OCI-LY3 (cell line): Measurements from ENCODE around the gene SOS2.

ENCODE experiments used
- H2AFZ ChIP-seq: fragments of 200-600, 300-600 bp; shearing (Covaris generic); 2 replicates; pipeline ENCODE4 v1.6.0; 2014; ENCODE audit warnings: antibody characterized with exemption, low read depth, low read length
- H3K27ac ChIP-seq: fragments of 200-600, 300-600 bp; sonication (generic); 2 replicates; pipeline ENCODE4 v1.5.1; 2014; ENCODE audit warnings: mild to moderate bottlenecking, low read length, moderate library complexity, mixed read lengths
- H3K27me3 ChIP-seq: fragments of 200-600, 300-600 bp; sonication (generic); 2 replicates; pipeline ENCODE4 v1.6.1; 2014; ENCODE audit warnings: low read depth, low read length, mixed read lengths
- H3K36me3 ChIP-seq: fragments of 200-600, 300-600 bp; sonication (generic); replicated peaks from 2 replicates; pipeline ENCODE3; 2014; ENCODE audit warnings: low read depth, low read length, mixed read lengths
- H3K4me1 ChIP-seq: fragments of 300-600, 200-600 bp; sonication (generic); 2 replicates; pipeline ENCODE4 v1.6.1; 2014; ENCODE audit warnings: low read length, mixed read lengths
- H3K4me2 ChIP-seq: fragments of 200-600, 300-600 bp; sonication (generic); 2 replicates; pipeline ENCODE4 v1.6.1; 2014; ENCODE audit warnings: low read length, mixed read lengths
- H3K4me3 ChIP-seq: fragments of 300-600, 200-600 bp; sonication (generic); 2 replicates; pipeline ENCODE4 v1.5.1; 2014; ENCODE audit warnings: antibody characterized with exemption, mild to moderate bottlenecking, low read length, moderate library complexity
- H3K79me2 ChIP-seq: fragments of 300-600, 200-600 bp; shearing (Covaris generic); 2 replicates; pipeline ENCODE4 v1.6.1; 2014; ENCODE audit warnings: mild to moderate bottlenecking, low read length, mixed read lengths
- H3K9ac ChIP-seq: fragments of 300-600, 200-600 bp; shearing (Covaris generic); 2 replicates; pipeline ENCODE4 v1.6.0; 2014; ENCODE audit warnings: mild to moderate bottlenecking, low read length, moderate library complexity
- H3K9me3 ChIP-seq: fragments of 200-600, 300-600 bp; shearing (Covaris generic); 2 replicates; pipeline ENCODE4 v1.6.1; 2014; ENCODE audit warnings: low read length, mixed read lengths; ENCODE audit not compliant: insufficient read depth
- H4K20me1 ChIP-seq: fragments of 200-600, 300-600 bp; sonication (generic); 2 replicates; pipeline ENCODE4 v1.6.1; 2016; ENCODE audit warnings: low read length, mixed read lengths; ENCODE audit not compliant: insufficient read depth
- EZH2phosphoT487 ChIP-seq: fragments of 200-600 bp; shearing (Covaris generic); IDR thresholded peaks from 2 replicates; pipeline ENCODE4 v1.6.1; 2018; ENCODE audit warnings: antibody characterized with exemption, mixed run types, low read depth
- TF ChIP-seq, protein P1 (sequence below): fragments of 200-600, 300-600 bp; sonication (generic); IDR thresholded peaks from 2 replicates; pipeline ENCODE4 v1.5.1; 2014; ENCODE audit warnings: antibody characterized with exemption, low read length, low read depth

The SOS2 gene

GRCh38 chr14:50109342-50109741, 122.0 kb downstream of the SOS2 start:
- H3K79me2 ChIP-seq = peaks cover 31% of the 10 kb centered on the region
- H3K9ac ChIP-seq = no peak overlapping the region
- TF ChIP-seq, protein P1, sequence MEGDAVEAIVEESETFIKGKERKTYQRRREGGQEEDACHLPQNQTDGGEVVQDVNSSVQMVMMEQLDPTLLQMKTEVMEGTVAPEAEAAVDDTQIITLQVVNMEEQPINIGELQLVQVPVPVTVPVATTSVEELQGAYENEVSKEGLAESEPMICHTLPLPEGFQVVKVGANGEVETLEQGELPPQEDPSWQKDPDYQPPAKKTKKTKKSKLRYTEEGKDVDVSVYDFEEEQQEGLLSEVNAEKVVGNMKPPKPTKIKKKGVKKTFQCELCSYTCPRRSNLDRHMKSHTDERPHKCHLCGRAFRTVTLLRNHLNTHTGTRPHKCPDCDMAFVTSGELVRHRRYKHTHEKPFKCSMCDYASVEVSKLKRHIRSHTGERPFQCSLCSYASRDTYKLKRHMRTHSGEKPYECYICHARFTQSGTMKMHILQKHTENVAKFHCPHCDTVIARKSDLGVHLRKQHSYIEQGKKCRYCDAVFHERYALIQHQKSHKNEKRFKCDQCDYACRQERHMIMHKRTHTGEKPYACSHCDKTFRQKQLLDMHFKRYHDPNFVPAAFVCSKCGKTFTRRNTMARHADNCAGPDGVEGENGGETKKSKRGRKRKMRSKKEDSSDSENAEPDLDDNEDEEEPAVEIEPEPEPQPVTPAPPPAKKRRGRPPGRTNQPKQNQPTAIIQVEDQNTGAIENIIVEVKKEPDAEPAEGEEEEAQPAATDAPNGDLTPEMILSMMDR = no peak
- TF ChIP-seq EZH2phosphoT487 = no peak
- no peaks in the 10 kb centered on the region for H4K20me1 ChIP-seq
- H3K27me3 ChIP-seq = no peaks in the 10 kb centered on the region
- no peak overlapping the region for H2AFZ ChIP-seq
- no peak overlapping the region for H3K4me3 ChIP-seq
- peaks cover 48% of the 10 kb centered on the region for H3K36me3 ChIP-seq
- H3K4me2 ChIP-seq = no peak overlapping the region
- peaks cover 20% of the 10 kb centered on the region for H3K4me1 ChIP-seq
- no peaks in the 10 kb centered on the region for H3K9me3 ChIP-seq
- no peak overlapping the region for H3K27ac ChIP-seq

GRCh38 chr14:50107850-50108249, 123.5 kb downstream of the SOS2 start:
- Histone ChIP-seq H2AFZ (no peak overlapping the region), H3K4me3 (no peak overlapping the region), H3K36me3 (peaks cover 42% of the 10 kb centered on the region), H4K20me1 (no peaks in the 10 kb centered on the region), H3K9ac (no peak overlapping the region), H3K4me1 (peaks cover 12% of the 10 kb centered on the region), H3K27ac (no peak overlapping the region), H3K4me2 (no peak overlapping the region), H3K9me3 (no peaks in the 10 kb centered on the region), H3K27me3 (no peaks in the 10 kb centered on the region), H3K79me2 (peaks cover 19% of the 10 kb centered on the region)
- TF ChIP-seq, protein P1 = no peak
- TF ChIP-seq EZH2phosphoT487 = no peak

DNA sequence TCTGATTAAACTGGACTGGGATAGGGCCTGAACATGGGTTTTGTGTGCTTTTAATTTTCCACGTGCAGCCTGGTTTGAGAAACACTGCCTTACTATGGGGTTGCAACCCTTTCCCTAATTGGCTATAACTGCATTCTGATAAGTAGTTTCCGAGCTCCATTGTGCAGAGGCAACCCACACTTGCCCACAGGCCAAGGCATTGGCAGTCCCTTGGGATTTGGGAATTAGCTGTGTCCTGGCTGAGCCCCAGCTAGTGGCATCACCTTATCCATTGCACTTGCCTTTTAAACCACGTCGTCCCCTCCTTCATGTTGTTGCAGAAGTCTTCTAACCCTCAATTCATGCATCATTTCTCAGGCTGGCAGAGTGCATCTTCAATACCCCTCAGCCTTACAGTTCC, 125.2 kb downstream of the SOS2 start:
- Histone ChIP-seq H3K4me3 (no peak overlapping the region), H3K27ac (no peak overlapping the region), H2AFZ (no peak overlapping the region), H3K79me2 (peaks cover 8% of the 10 kb centered on the region), H3K27me3 (no peaks in the 10 kb centered on the region), H3K36me3 (peaks cover 33% of the 10 kb centered on the region), H3K9ac (no peak overlapping the region), H3K4me2 (no peak overlapping the region), H4K20me1 (no peaks in the 10 kb centered on the region), H3K9me3 (no peaks in the 10 kb centered on the region), H3K4me1 (peaks cover 12% of the 10 kb centered on the region)
- no peak for TF ChIP-seq EZH2phosphoT487
- TF ChIP-seq, protein P1 = no peak

GRCh38 chr14:50103558-50103957, 127.8 kb downstream of the SOS2 start:
- no peak for TF ChIP-seq EZH2phosphoT487
- TF ChIP-seq, protein P1 = no peak
- H3K9ac ChIP-seq = no peak overlapping the region
- H4K20me1 ChIP-seq = no peaks in the 10 kb centered on the region

More at GRCh38 chr14:50103558-50103957, 127.8 kb downstream of the SOS2 start:
- H2AFZ ChIP-seq = no peak overlapping the region
- no peaks in the 10 kb centered on the region for H3K9me3 ChIP-seq
- H3K36me3 ChIP-seq = peaks cover 13% of the 10 kb centered on the region
- peaks cover 12% of the 10 kb centered on the region for H3K4me1 ChIP-seq
- H3K27me3 ChIP-seq = no peaks in the 10 kb centered on the region
- no peak overlapping the region for H3K4me3 ChIP-seq
- no peak overlapping the region for H3K27ac ChIP-seq
- H3K79me2 ChIP-seq = no peaks in the 10 kb centered on the region
- H3K4me2 ChIP-seq = no peak overlapping the region
